HG03521 (cell line): ENCODE data around the gene HGF.

Experiments used
- ATAC-seq: cut with Tn5 transposase; IDR thresholded peaks from one replicate; pipeline ENCODE4 v1.9.1; 2021; ENCODE audit warnings: mild to moderate bottlenecking, moderate library complexity; ENCODE audit not compliant: unreplicated experiment

HGF gene

GRCh38 chr7:81776948-81777630, 7.2 kb upstream of the HGF start:
- ATAC-seq: no peak

DNA sequence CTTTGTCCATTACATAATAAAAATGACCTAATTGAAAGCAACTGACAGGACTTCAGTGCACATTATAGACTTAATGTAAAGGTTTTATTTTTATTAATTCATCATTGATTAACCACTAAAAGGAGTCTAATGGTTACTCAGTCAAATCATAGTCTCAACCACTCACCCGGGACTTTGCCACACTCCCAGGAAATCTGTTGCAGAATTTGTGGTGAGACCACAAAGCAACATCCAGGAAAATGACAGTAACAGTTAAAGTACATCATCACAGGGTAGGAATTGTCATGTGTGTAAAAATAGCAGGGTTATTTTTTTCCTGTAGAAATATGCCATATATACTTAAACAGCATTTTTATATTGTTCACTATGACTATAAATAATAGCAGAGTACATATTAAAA, 6.3 kb upstream of the HGF start:
- no peak for ATAC-seq

GRCh38 chr7:81775560-81775959, 5.7 kb upstream of the HGF start:
- no peak for ATAC-seq

DNA sequence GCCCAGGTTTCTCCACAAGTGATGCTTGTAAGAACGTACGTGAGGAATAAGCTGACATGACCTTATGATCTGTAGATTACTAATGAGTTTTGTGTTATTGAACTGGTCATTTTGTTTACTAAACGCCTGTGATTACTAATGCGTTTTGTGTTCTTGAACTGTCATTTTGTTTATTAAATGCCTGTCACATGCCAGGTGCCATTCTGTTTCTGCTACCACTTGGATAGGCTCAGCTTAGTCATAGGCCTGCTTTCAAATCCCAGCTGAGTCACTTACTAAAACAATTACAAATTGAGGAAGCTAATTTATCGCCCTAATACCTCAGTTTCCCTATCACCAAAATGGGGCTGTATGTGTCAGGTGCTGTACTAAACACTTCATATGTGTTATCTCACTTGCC, 4.7 kb upstream of the HGF start:
- no peak for ATAC-seq

- ATAC-seq: no peak
These were observed 929 bp upstream of the HGF start for GRCh38 chr7:81770728-81771223.

GRCh38 chr7:81768951-81769778, 682 bp downstream of the HGF start:
- peak; percentile 52 for ATAC-seq

GRCh38 chr7:81767926-81768325, 1.9 kb downstream of the HGF start:
- ATAC-seq: no peak

DNA sequence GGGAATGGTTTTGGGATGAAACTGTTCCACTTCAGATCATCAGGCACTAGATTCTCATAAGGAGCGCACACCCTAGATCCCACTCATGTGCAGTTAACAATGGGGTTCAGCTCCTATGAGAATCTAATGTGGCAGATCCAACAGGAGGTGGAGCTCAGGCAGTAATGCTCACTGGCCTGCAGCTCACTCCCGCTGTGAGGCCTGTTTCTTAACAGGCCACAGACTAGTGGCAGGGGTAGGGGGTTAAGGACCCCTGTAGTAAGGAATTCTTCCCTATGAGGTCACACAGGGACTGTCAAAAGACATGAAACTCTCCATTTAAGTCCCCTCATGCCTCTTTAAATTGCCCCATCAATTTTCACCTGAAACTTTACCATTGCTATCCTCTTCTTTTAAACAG, 8.0 kb downstream of the HGF start:
- ATAC-seq: no peak

DNA sequence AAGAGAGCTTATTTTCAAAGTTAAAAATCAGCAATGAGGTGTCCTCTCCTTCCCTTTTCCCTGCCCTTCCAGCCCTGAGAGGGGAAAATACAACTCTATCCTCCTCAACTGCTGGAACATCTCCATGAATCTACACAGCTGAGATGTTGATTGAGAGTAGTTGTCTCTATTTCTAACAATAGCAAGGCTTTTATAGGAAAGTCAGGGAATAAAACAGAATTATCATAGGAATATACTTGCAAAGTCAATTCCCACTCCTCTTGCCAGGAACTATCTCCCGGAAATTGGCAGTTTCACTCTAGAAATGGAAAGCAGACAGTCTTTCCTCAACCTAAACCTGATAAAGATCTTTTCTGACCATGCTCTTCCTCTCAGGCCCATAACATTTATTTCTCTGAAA, 8.8 kb downstream of the HGF start:
- no peak for ATAC-seq

GRCh38 chr7:81754918-81755696, 14.7 kb downstream of the HGF start:
- ATAC-seq: no peak

DNA sequence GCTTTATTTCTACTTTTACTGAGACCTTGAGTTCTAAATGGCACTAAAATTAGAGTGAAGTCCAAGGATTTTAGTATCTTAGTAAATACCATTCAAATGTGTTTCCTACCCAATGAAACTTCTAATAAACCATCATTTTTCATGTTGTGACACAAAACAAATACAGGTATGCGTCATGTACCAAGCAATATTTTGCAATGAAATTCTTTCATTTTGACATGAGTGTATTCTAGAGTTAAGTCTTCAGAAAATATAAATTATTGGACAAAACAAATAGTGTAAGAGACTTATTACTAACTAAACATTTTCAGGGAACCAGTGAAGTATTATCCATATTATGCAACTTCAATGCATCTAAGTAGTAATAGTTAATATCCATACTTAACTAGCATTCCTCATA, 16.5 kb downstream of the HGF start:
- ATAC-seq: no peak

- no peak for ATAC-seq
These were observed 17.5 kb downstream of the HGF start for GRCh38 chr7:81752318-81752714.

DNA sequence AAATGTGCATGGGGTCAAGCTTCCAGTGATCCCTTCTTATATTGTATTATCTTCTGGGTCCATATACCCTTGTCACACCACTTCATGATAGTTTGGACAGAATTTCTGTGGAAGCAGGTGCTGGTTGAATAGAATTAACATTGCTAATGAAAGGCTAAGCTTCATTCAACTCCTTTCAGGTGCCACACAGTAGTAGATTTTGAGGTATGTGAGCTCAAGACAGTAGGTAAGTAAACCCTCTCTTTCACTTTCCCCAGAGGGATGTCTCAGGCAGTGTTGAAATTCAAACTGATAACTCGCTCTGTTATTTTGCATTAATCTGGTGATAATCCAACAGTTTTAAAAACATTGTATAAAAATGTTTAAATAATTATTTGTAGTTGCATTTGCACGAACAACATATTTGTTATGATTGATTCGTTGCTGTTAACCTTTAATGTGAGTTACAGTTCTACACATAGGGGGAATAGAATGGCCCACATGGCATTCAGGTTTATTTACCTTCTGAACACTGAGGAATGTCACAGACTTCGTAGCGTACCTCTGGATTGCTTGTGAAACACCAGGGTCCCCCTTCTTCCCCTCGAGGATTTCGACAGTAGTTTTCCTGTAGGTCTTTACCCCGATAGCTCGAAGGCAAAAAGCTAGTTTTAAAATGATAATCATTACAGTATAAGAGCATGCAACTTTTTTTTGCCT, 18.1 kb downstream of the HGF start:
- ATAC-seq: no peak

DNA sequence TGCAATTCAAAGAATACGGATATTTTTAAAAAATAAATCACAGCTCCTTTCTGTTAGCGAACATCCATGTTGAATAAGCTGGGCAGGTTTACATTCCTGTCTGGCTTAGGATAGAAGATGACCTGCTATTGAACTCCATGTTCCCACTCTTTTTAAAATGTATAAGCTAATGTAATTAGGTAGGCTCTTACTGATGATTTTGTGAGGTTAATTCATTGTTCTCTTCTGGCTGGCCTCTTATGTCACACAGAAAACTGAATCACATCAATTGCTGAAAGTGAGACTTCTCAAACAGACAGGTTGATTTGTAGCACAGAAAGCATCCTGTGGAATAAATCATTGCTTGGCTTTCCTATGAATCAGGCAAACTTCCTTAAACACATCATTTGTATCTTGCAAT, 24.2 kb downstream of the HGF start:
- ATAC-seq: no peak

DNA sequence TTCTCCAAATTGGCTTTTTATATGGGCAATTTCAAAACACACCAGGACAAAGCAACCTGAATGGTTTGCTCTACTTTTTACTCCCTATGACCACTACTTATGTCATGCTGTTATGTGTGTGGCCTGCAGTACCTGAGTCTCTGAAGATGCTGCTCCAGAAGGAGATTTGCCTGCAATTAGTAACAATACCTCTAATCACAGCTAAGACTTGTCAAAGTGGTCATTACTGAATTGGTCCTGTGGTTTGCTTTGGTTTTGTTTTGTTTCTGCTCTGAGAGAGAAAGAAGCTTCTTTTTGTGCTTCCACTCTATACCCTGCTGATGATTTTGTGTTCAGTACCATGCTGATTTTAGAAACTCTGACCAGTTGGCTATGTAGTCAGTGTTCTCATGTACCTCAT, 25.5 kb downstream of the HGF start:
- ATAC-seq: no peak

- ATAC-seq: no peak
These were observed 26.2 kb downstream of the HGF start for GRCh38 chr7:81743665-81744064.

- no peak for ATAC-seq
These were observed 26.6 kb downstream of the HGF start for GRCh38 chr7:81743201-81743600.

- no peak for ATAC-seq
These were observed 29.4 kb downstream of the HGF start for GRCh38 chr7:81740403-81740802.

GRCh38 chr7:81736091-81736490, 33.8 kb downstream of the HGF start:
- no peak for ATAC-seq

- ATAC-seq: no peak
These were observed 44.1 kb downstream of the HGF start for GRCh38 chr7:81725812-81726127.
